Measurements from ENCODE around the gene SP100.
"Not testable (repeated sequence)": the region's sequence is repeated elsewhere in the genome, so short reads cannot be mapped to it uniquely, and the experiment has no call there.

The SP100 gene

GRCh38 chr2:230459216-230459615 lies 43.2 kb downstream of the SP100 start:
- Mint-ChIP-seq H3K27me3 (no peaks in the 10 kb centered on the region), H3K27ac (peak overlapping the region; percentile 74), H3K4me1 (ENCODE audit: low read depth) (peaks cover 52% of the 10 kb centered on the region), H3K9me3 (peaks cover 10% of the 10 kb centered on the region), H3K36me3 (ENCODE audit: low read depth) (peaks cover 93% of the 10 kb centered on the region), H3K4me3 (no peak overlapping the region)
- no peak for DNase-seq

- Mint-ChIP-seq H3K9me3 (peaks cover 15% of the 10 kb centered on the region), H3K4me1 (ENCODE audit: low read depth) (peaks cover 39% of the 10 kb centered on the region), H3K27me3 (no peaks in the 10 kb centered on the region), H3K4me3 (no peak overlapping the region), H3K27ac (peak overlapping the region; percentile 95), H3K36me3 (ENCODE audit: low read depth) (peaks cover 98% of the 10 kb centered on the region)
- no peak for DNase-seq
Measured at GRCh38 chr2:230471074-230471473, 55.1 kb downstream of the SP100 start.

- Mint-ChIP-seq H3K27ac (peak overlapping the region; percentile 95), H3K27me3 (no peaks in the 10 kb centered on the region), H3K9me3 (peaks cover 15% of the 10 kb centered on the region), H3K4me3 (peak overlapping the region; percentile 55), H3K4me1 (ENCODE audit: low read depth) (peaks cover 36% of the 10 kb centered on the region), H3K36me3 (ENCODE audit: low read depth) (peaks cover 96% of the 10 kb centered on the region)
- peak; percentile 37 for DNase-seq
Measured at GRCh38 chr2:230472621-230473018, 56.6 kb downstream of the SP100 start.

- Mint-ChIP-seq H3K27ac (peak overlapping the region; percentile 95), H3K36me3 (ENCODE audit: low read depth) (peaks cover 95% of the 10 kb centered on the region), H3K27me3 (no peaks in the 10 kb centered on the region), H3K4me3 (peak overlapping the region; percentile 55), H3K4me1 (ENCODE audit: low read depth) (peaks cover 36% of the 10 kb centered on the region), H3K9me3 (peaks cover 15% of the 10 kb centered on the region)
- DNase-seq: peak; percentile 40
Measured at GRCh38 chr2:230473378-230473777, 57.4 kb downstream of the SP100 start.

GRCh38 chr2:230475143-230475542 lies 59.1 kb downstream of the SP100 start:
- Mint-ChIP-seq H3K27me3 (no peaks in the 10 kb centered on the region), H3K9me3 (peaks cover 15% of the 10 kb centered on the region), H3K27ac (no peak overlapping the region), H3K4me3 (no peak overlapping the region), H3K4me1 (ENCODE audit: low read depth) (peaks cover 37% of the 10 kb centered on the region), H3K36me3 (ENCODE audit: low read depth) (peaks cover 96% of the 10 kb centered on the region)
- no peak for DNase-seq

DNA sequence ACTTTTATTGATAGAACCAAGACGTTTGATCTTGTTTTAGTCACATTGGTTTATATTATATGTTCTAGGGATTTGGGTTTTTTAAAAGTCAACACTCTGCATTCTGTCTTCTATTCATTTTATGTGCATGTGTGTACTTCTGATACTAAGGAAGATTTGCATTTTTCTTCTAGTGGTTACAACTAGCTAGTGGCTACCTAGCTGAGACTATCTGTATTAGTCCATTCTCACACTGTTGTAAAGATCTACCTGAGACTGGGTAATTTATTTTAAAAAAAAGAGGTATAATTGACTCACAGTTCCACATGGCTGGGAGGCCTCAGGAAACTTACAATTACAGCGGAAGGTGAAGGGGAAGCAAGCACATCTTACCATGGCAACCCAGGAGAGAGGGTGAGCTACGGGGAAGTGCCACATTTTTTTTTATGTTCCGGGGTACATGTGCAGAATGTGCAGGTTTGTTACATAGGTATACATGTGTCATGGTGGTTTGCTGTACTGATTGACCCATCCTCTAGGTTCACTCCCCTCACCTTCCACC lies 69.9 kb downstream of the SP100 start:
- Mint-ChIP-seq H3K27ac (no peak overlapping the region), H3K4me1 (ENCODE audit: low read depth) (peaks cover 8% of the 10 kb centered on the region), H3K4me3 (no peak overlapping the region), H3K9me3 (peaks cover 9% of the 10 kb centered on the region), H3K36me3 (ENCODE audit: low read depth) (peaks cover 91% of the 10 kb centered on the region), H3K27me3 (no peaks in the 10 kb centered on the region)
- no peak for DNase-seq

GRCh38 chr2:230491219-230491618 lies 75.2 kb downstream of the SP100 start:
- not testable (repeated sequence) for H3K9me3 Mint-ChIP-seq, H3K4me3 Mint-ChIP-seq, H3K27ac Mint-ChIP-seq, DNase-seq, H3K27me3 Mint-ChIP-seq
- H3K4me1 Mint-ChIP-seq (ENCODE audit: low read depth): peaks cover 14% of the 10 kb centered on the region
- peaks cover 97% of the 10 kb centered on the region for H3K36me3 Mint-ChIP-seq (ENCODE audit: low read depth)

- peaks cover 19% of the 10 kb centered on the region for H3K4me1 Mint-ChIP-seq (ENCODE audit: low read depth)
- peaks cover 95% of the 10 kb centered on the region for H3K36me3 Mint-ChIP-seq (ENCODE audit: low read depth)
- H3K27me3 Mint-ChIP-seq: no peaks in the 10 kb centered on the region
- no peak overlapping the region for H3K4me3 Mint-ChIP-seq
- no peak for DNase-seq
- H3K27ac Mint-ChIP-seq: no peak overlapping the region
- peaks cover 6% of the 10 kb centered on the region for H3K9me3 Mint-ChIP-seq
Measured at GRCh38 chr2:230492107-230492506, 76.1 kb downstream of the SP100 start.

DNA sequence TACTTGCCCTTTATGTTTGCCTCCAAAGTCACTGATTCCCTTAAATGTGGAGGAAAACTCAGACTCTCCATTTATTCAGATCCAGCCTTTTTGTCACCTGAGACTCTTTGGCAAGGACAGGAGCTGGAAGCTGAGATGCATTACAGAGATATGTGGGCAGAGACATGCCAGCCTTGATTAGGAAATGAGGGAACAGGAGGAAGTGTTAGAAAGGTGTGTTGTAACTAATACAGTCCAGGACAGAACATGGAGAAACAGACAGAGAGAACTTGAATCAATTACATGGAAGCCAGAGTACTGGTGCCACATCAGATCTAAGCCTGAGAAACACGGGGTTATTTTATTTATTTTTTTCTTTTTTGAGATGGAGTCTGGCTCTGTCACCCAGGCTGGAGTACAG lies 79.0 kb downstream of the SP100 start:
- Mint-ChIP-seq H3K4me1 (ENCODE audit: low read depth) (peaks cover 18% of the 10 kb centered on the region), H3K27me3 (no peaks in the 10 kb centered on the region), H3K9me3 (no peaks in the 10 kb centered on the region), H3K4me3 (no peak overlapping the region), H3K27ac (peak overlapping the region; percentile 1), H3K36me3 (ENCODE audit: low read depth) (peaks cover 91% of the 10 kb centered on the region)
- no peak for DNase-seq

- H3K27me3 Mint-ChIP-seq: no peaks in the 10 kb centered on the region
- peaks cover 18% of the 10 kb centered on the region for H3K4me1 Mint-ChIP-seq (ENCODE audit: low read depth)
- H3K27ac Mint-ChIP-seq: peak overlapping the region; percentile 44
- no peak overlapping the region for H3K4me3 Mint-ChIP-seq
- DNase-seq: no peak
- H3K36me3 Mint-ChIP-seq (ENCODE audit: low read depth): peaks cover 89% of the 10 kb centered on the region
- H3K9me3 Mint-ChIP-seq: no peaks in the 10 kb centered on the region
Measured at GRCh38 chr2:230496891-230497290, 80.9 kb downstream of the SP100 start.

DNA sequence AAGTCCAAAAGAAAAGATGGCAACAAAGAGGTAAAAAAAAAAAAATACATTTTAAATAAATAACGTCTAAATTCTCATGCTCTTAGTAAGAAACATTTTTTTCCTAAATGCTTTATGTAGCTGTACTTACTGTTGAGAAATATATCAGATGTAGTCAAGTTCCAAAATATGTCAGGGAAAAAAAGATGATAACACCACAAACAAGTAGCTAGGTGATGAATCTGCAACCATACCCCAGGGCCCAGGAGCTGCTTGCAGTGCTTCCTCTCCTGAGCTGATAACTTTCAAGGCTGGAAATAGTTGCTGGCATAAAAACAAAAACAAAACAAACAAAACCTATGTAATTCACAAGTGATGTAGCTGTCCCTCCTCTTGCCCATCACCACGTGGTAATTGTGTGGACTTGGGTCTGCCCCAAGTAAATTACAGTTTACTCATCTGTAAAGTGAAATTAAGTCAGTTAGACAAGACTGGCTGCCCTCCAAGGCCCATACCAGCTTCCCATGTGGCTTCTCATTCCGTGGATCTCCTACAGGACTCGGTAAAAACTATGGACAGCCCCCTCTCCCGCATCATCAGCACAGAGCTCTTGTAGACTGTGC lies 82.6 kb downstream of the SP100 start:
- Mint-ChIP-seq H3K27me3 (no peaks in the 10 kb centered on the region), H3K36me3 (ENCODE audit: low read depth) (peaks cover 90% of the 10 kb centered on the region), H3K4me3 (no peak overlapping the region), H3K4me1 (ENCODE audit: low read depth) (peaks cover 20% of the 10 kb centered on the region), H3K9me3 (no peaks in the 10 kb centered on the region), H3K27ac (peak overlapping the region; percentile 6)
- DNase-seq: no peak

- Mint-ChIP-seq H3K9me3 (no peaks in the 10 kb centered on the region), H3K36me3 (ENCODE audit: low read depth) (peaks cover 93% of the 10 kb centered on the region), H3K4me3 (no peak overlapping the region), H3K27ac (no peak overlapping the region), H3K27me3 (no peaks in the 10 kb centered on the region), H3K4me1 (ENCODE audit: low read depth) (peaks cover 4% of the 10 kb centered on the region)
- DNase-seq: no peak
Measured at GRCh38 chr2:230502593-230502992, 86.6 kb downstream of the SP100 start.

DNA sequence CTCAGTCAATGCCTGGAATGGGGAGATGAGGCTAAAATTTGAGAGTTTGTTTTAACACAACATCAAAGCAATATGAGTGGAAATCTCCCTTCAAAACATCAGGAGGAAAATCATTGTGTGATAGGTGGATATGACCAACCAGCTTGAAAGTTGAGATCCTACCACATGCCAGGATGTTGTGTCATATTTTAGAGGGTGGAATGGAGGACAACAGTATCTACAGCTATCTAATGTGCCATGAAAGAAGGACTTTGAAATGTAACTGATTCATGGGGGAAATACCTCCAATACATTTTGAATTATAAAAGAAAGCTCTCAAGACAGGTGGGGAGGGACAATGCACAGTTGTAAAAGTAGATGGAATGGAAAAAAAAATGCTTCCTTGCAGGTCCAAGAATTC lies 87.8 kb downstream of the SP100 start:
- Mint-ChIP-seq H3K9me3 (no peaks in the 10 kb centered on the region), H3K36me3 (ENCODE audit: low read depth) (peaks cover 92% of the 10 kb centered on the region), H3K4me1 (ENCODE audit: low read depth) (peaks cover 4% of the 10 kb centered on the region), H3K27ac (peak overlapping the region; percentile 20), H3K27me3 (no peaks in the 10 kb centered on the region), H3K4me3 (no peak overlapping the region)
- DNase-seq: no peak

DNA sequence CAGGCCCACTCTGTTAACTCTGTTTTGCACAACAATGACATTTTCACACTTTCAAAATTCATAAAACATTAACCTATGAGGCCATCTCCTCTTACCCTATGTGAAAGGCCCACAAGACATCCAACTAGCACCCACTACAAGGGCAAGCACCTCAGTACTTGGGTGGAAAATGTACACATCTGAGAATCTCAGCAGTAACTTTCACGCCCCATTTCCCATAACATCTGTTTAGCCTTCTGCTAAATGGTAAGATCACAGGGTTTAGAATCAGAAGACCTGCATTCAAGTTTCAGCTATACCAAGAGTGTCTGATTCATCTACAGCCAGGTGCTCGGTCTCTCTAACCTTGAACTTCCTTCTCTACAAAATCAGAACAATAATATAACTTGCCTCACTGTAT lies 89.2 kb downstream of the SP100 start:
- no peaks in the 10 kb centered on the region for H3K27me3 Mint-ChIP-seq
- H3K27ac Mint-ChIP-seq: no peak overlapping the region
- no peaks in the 10 kb centered on the region for H3K9me3 Mint-ChIP-seq
- DNase-seq: no peak
- no peak overlapping the region for H3K4me3 Mint-ChIP-seq
- peaks cover 4% of the 10 kb centered on the region for H3K4me1 Mint-ChIP-seq (ENCODE audit: low read depth)
- H3K36me3 Mint-ChIP-seq (ENCODE audit: low read depth): peaks cover 92% of the 10 kb centered on the region

GRCh38 chr2:230512955-230513748 lies 97.2 kb downstream of the SP100 start:
- no peaks in the 10 kb centered on the region for H3K27me3 Mint-ChIP-seq
- no peaks in the 10 kb centered on the region for H3K4me1 Mint-ChIP-seq (ENCODE audit: low read depth)
- H3K36me3 Mint-ChIP-seq (ENCODE audit: low read depth): peaks cover 70% of the 10 kb centered on the region

More at GRCh38 chr2:230512955-230513748, 97.2 kb downstream of the SP100 start:
- H3K27ac Mint-ChIP-seq: no peak overlapping the region
- no peak overlapping the region for H3K4me3 Mint-ChIP-seq
- no peaks in the 10 kb centered on the region for H3K9me3 Mint-ChIP-seq
- no peak for DNase-seq
